K562 (cell line): ENCODE results near the gene TLE6. TPM values are rescaled to one million over a fixed set of nuclear protein-coding genes. Genes with fewer than 3 reads are reported as not detected.

Experiments
- ATAC-seq: fragments of 200-7000 bp; cut with Tn5 transposase; 3 replicates; pipeline ENCODE4 v1.9.1; 2020; ENCODE audit warnings: moderate library complexity
- BruUV-seq: library from RNA; stranded (reverse); fragments of 400-500 nt; replicated peaks from 2 replicates; lab custom pipeline; 2021; lab: Mats Ljungman, UMichigan
- CTCF ChIA-PET: fragments of 300-600 bp; formaldehyde crosslinking; extraction: SDS; loops from one replicate; lab custom pipeline; 2021; ENCODE audit warnings: low intra/inter-chr PET ratio; lab: Yijun Ruan, JAX
- POLR2A ChIA-PET: fragments of 300-600, 350-650 bp; sonication (Branson Sonifier 250); formaldehyde crosslinking; extraction: SDS; loops from one replicate; lab custom pipeline; 2021; ENCODE audit warnings: antibody characterized with exemption, inconsistent platforms; lab: Yijun Ruan, JAX
- DNase-seq, 4 experiments: peaks; one replicate each; pipeline versions ENCODE4 v3.0.0 to v3.0.0-alpha.2; 2011 to 2018; ENCODE audit warnings: low spot score in 3 of 4, mixed read lengths in 3 of 4; ENCODE audit errors: extremely low read depth in 1 of 4
- FAIRE-seq: peaks from 2 replicates; lab custom pipeline; 2011; peaks lifted over from hg19 to GRCh38; lab: Jason Lieb, UNC
- H2AFZ ChIP-seq: 2 replicates; pipeline ENCODE4 v1.6.0; 2011; ENCODE audit warnings: low read depth, low read length, control low read depth, inconsistent platforms
- H3K27ac ChIP-seq: fragments of 200-600 bp; 3 replicates; pipeline ENCODE4 v1.8.0; 2011; ENCODE audit warnings: low read depth, mild to moderate bottlenecking, control low read depth, inconsistent platforms, low read length, moderate library complexity, mixed read lengths; ENCODE audit errors: extremely low read depth
- H3K27me3 ChIP-seq, 2 experiments: fragments of 300-600 bp in 1 of 2; 2 replicates in 1 of 2; 3 replicates in 1 of 2; pipeline versions ENCODE4 v1.6.0 to v1.8.0; 2011; ENCODE audit warnings: inconsistent platforms in 2 of 2, low read length in 2 of 2, mild to moderate bottlenecking in 1 of 2, mixed read lengths in 1 of 2, moderate library complexity in 1 of 2; ENCODE audit not compliant: control insufficient read depth in 2 of 2, insufficient read depth in 2 of 2
- H3K36me3 ChIP-seq: fragments of 300-600 bp; 3 replicates; pipeline ENCODE4 v1.8.0; 2011; ENCODE audit warnings: mild to moderate bottlenecking, low read length, inconsistent platforms; ENCODE audit not compliant: control insufficient read depth, insufficient read depth
- H3K4me1 ChIP-seq, 2 experiments: fragments of 200-600 bp in 1 of 2; replicated peaks in 1 of 2; 2 replicates in 1 of 2; 3 replicates in 1 of 2; pipeline versions ENCODE4 v1.5.1 to v1.8.0; 2011; ENCODE audit warnings: inconsistent platforms in 2 of 2, low read length in 2 of 2, mild to moderate bottlenecking in 1 of 2, mixed read lengths in 1 of 2, moderate library complexity in 1 of 2; ENCODE audit not compliant: control insufficient read depth in 2 of 2, insufficient read depth in 2 of 2
- H3K4me2 ChIP-seq: 2 replicates; pipeline ENCODE4 v1.6.1; 2011; ENCODE audit warnings: low read length, control low read depth, inconsistent platforms, mixed read lengths; ENCODE audit not compliant: insufficient read depth
- H3K4me3 ChIP-seq: fragments of 200-600 bp; sonication (generic), shearing (Covaris generic); 2 replicates; pipeline ENCODE4 v1.5.1; 2016; ENCODE audit warnings: control low read depth, inconsistent platforms
- H3K79me2 ChIP-seq: fragments of 200-600 bp; 3 replicates; pipeline ENCODE4 v1.8.0; 2011; ENCODE audit warnings: low read length, inconsistent platforms; ENCODE audit not compliant: control insufficient read depth, insufficient read depth
- H3K9ac ChIP-seq, 2 experiments: 2 replicates each; pipeline versions ENCODE4 v1.6.0 to v1.6.1; 2011; ENCODE audit warnings: low read depth in 2 of 2, low read length in 2 of 2, control low read depth in 1 of 2, inconsistent platforms in 1 of 2, mild to moderate bottlenecking in 1 of 2, mixed read lengths in 1 of 2; ENCODE audit not compliant: insufficient read depth in 1 of 2
- H3K9me1 ChIP-seq: one replicate; pipeline ENCODE4 v1.6.0; 2011; ENCODE audit warnings: inconsistent platforms, mild to moderate bottlenecking, low read length, moderate library complexity; ENCODE audit not compliant: control insufficient read depth, insufficient read depth
- H3K9me3 ChIP-seq: replicated peaks from 2 replicates; pipeline ENCODE4 v1.5.1; 2011; ENCODE audit warnings: low read depth, low read length, inconsistent platforms; ENCODE audit not compliant: control insufficient read depth, insufficient read depth
- H4K20me1 ChIP-seq: replicated peaks from 2 replicates; pipeline ENCODE4 v1.6.1; 2011; ENCODE audit warnings: low read length, inconsistent platforms, mixed read lengths; ENCODE audit not compliant: control insufficient read depth, insufficient read depth
- BRD9 ChIP-seq: fragments of 450-650 bp; IDR thresholded peaks from 2 replicates; pipeline ENCODE4 v1.6.1; 2018; ENCODE audit warnings: low read depth; ENCODE audit not compliant: partially characterized antibody
- CBFB ChIP-seq: sonication (generic); formaldehyde crosslinking; IDR thresholded peaks from 2 replicates; pipeline ENCODE4 v1.4.0; 2020; ENCODE audit warnings: mild to moderate bottlenecking, missing genetic modification reagents
- CHCHD3 ChIP-seq: fragments of 250-450 bp; sonication (Bioruptor Pico); IDR thresholded peaks from 2 replicates; pipeline ENCODE4 v2.1.2; 2022; ENCODE audit warnings: mild to moderate bottlenecking
- DPF2 ChIP-seq: fragments of 450-650 bp; IDR thresholded peaks from 2 replicates; pipeline ENCODE4 v1.6.1; 2016
- HBP1 ChIP-seq: fragments of 450-650 bp; formaldehyde crosslinking; IDR thresholded peaks from 2 replicates; pipeline ENCODE4 v1.4.0; 2022; ENCODE audit warnings: missing genetic modification characterization
- RBM14 ChIP-seq: fragments of 200-400 bp; formaldehyde crosslinking; IDR thresholded peaks from 2 replicates; pipeline ENCODE4 v1.6.1; 2018; ENCODE audit warnings: low read depth, mild to moderate bottlenecking, low read length, moderate library complexity, borderline replicate concordance; ENCODE audit not compliant: insufficient read depth
- RBM25 ChIP-seq: fragments of 200-400 bp; formaldehyde crosslinking; IDR thresholded peaks from 2 replicates; pipeline ENCODE4 v1.6.1; 2018; ENCODE audit warnings: low read length, low read depth, moderate library complexity; ENCODE audit not compliant: severe bottlenecking
- RBM34 ChIP-seq: fragments of 200-400 bp; formaldehyde crosslinking; IDR thresholded peaks from 2 replicates; pipeline ENCODE4 v1.6.1; 2018; ENCODE audit warnings: low read length, borderline replicate concordance; ENCODE audit not compliant: insufficient read depth
- SP2 ChIP-seq: IDR thresholded peaks from 2 replicates; pipeline ENCODE4 v1.6.1; 2011; ENCODE audit warnings: mild to moderate bottlenecking, low read depth, low read length, moderate library complexity; ENCODE audit not compliant: poor library complexity, severe bottlenecking; ENCODE audit errors: extremely low read depth
- TARDBP ChIP-seq: fragments of 450-650 bp; IDR thresholded peaks from 2 replicates; pipeline ENCODE4 v1.6.1; 2016
- ZBED1 ChIP-seq: IDR thresholded peaks from 2 replicates; pipeline ENCODE4 v1.6.1; 2014
- ZC3H8 ChIP-seq: fragments of 450-650 bp; IDR thresholded peaks from 2 replicates; pipeline ENCODE4 v1.6.1; 2017
- ZEB2 ChIP-seq: fragments of 450-650 bp; IDR thresholded peaks from 2 replicates; pipeline ENCODE4 v1.6.1; 2016
- ZNF121 ChIP-seq: sonication (generic); formaldehyde crosslinking; conservative IDR thresholded peaks from 2 replicates; pipeline ENCODE4 v1.8.0; 2022; ENCODE audit warnings: missing genetic modification reagents
- WGBS: fragments of 100-300 bp; shearing (Covaris generic); methylation state at CpG from one replicate; pipeline ENCODE4 v1.1.6; 2016; ENCODE audit warnings: low coverage, mixed read lengths; ENCODE audit not compliant: insufficient coverage; ENCODE audit errors: missing lambda C conversion rate; 5-methylcytosine and 5-hydroxymethylcytosine counted together
- in situ Hi-C: fragments of 300-500 bp; cut with MboI; formaldehyde crosslinking; loops from 4 replicates; pipeline ENCODE4 v1.15.0; 2018; ENCODE audit warnings: inconsistent platforms, mixed read lengths
- intact Hi-C: fragments of 100-400 bp; cut with micrococcal nuclease; formaldehyde crosslinking; loops from 2 replicates; pipeline ENCODE4 v1.14.2; 2022
- polyA plus RNA-seq, 8 experiments: library from polyadenylated mRNA; depleted of rRNA in 4 of 8; stranded (reverse) in 5 of 8; unstranded in 3 of 8; fragments of >200 nt; fragmentation: Nextera tagmentation in 2 of 8; fragmentation: Illumina TruSeq in 1 of 8; extraction: Ambion mirVana in 2 of 8; extraction: Trizol in 1 of 8; gene quantifications; 2 replicates each; pipeline versions ENCODE4 v1.2.1 to v1.2.3, GENCODE V29; 2011 to 2014; ENCODE audit warnings: inconsistent platforms in 1 of 8, missing spikeins in 1 of 8
- total RNA-seq, 7 experiments: library from RNA; depleted of rRNA in 6 of 7; stranded (reverse); fragments of >200 nt in 6 of 7; fragmentation: Illumina TruSeq in 2 of 7; extraction: Trizol in 2 of 7; gene quantifications; 2 replicates each; pipeline versions ENCODE4 v1.2.1 to v1.2.3, GENCODE V29; 2011 to 2021; ENCODE audit warnings: low replicate concordance in 1 of 7

Gene TLE6
- total and polyA plus RNA-seq, 9 of the 15 experiments (the other 6 are each of a cell fraction or from before 2014, with no cell fraction given) = 1.1 to 6.1 (median 2.5) TPM

GRCh38 chr19:2978166-2978767, 903 bp downstream of the TLE6 start:
- H3K4me3 ChIP-seq = peak overlapping the region; percentile 35; the same call in 1 of the 2 replicates
- in situ Hi-C loops = no loop called here
- no peak for DNase-seq
- no peaks in the 10 kb centered on the region for H4K20me1 ChIP-seq
- H3K27me3 ChIP-seq = no peaks in the 10 kb centered on the region
- H3K9ac ChIP-seq = peak overlapping the region; percentile 53 to 80; a peak in 3 of 4 replicates
- peak overlapping the region; percentile 85 for H3K4me2 ChIP-seq
- no TSS peak for BruUV-seq
- intact Hi-C loops = no loop called here
- H3K36me3 ChIP-seq = no peaks in the 10 kb centered on the region
- peak overlapping the region; percentile 73; the same call in 1 of the 3 replicates for H3K27ac ChIP-seq
- H3K9me1 ChIP-seq = no peaks in the 10 kb centered on the region
- no peaks in the 10 kb centered on the region for H3K79me2 ChIP-seq
- peaks cover 15 to 47% of the 10 kb centered on the region in 2 experiments for H3K4me1 ChIP-seq
- 68% methylated on average over 11 of the region's 11 CpGs for WGBS
- no peak for ATAC-seq
- FAIRE-seq = no peak
- CTCF ChIA-PET = no interaction called here
- no peaks in the 10 kb centered on the region for H3K9me3 ChIP-seq
- TF ChIP-seq RBM14 (no peak), HBP1 (CRISPR knock-in tag) (no peak), RBM25 (peak; percentile 54), CBFB (CRISPR knock-in tag) (no peak), ZEB2 (no peak), DPF2 (no peak), ZC3H8 (no peak), TARDBP (no peak), BRD9 (no peak), SP2 (no peak), RBM34 (no peak), CHCHD3 (CRISPR knock-in tag) (no peak), ZBED1 (no peak), ZNF121 (CRISPR knock-in tag) (peak; percentile 88)
- 0 out of 2 replicates have a peak overlapping the region, but pooled peaks have one; percentile 90 for H2AFZ ChIP-seq
- POLR2A ChIA-PET = interaction anchor here (0.7 to 1.4 kb wide), 5 partner anchors 9 to 44 kb away, joined by 3 to 5 read pairs (median 3); no protein-coding TSS in a partner anchor
